Rectal smooth muscle tissue (tissue), 1 donor: ENCODE data around the gene TBPL2.
"Not testable (repeated sequence)": the region's sequence is repeated elsewhere in the genome, so short reads cannot be mapped to it uniquely, and the experiment has no call there.

Experiments
- H3K27ac ChIP-seq: one replicate; pipeline ENCODE4 v1.7.0; 2013; ENCODE audit warnings: low read depth, low read length, inconsistent platforms
- H3K27me3 ChIP-seq: one replicate; pipeline ENCODE4 v1.7.0; 2013; ENCODE audit warnings: low read length; ENCODE audit not compliant: control insufficient read depth, insufficient read depth
- H3K36me3 ChIP-seq: one replicate; pipeline ENCODE4 v1.7.0; 2013; ENCODE audit warnings: low read length; ENCODE audit not compliant: control insufficient read depth, insufficient read depth
- H3K4me1 ChIP-seq: one replicate; pipeline ENCODE4 v1.7.0; 2013; ENCODE audit warnings: low read length; ENCODE audit not compliant: control insufficient read depth, insufficient read depth
- H3K4me3 ChIP-seq: one replicate; pipeline ENCODE4 v1.7.0; 2013; ENCODE audit warnings: low read length
- H3K9ac ChIP-seq: one replicate; pipeline ENCODE4 v1.7.0; 2013; ENCODE audit warnings: low read length

The TBPL2 gene

GRCh38 chr14:55436931-55437330 is 3.5 kb downstream of the TBPL2 start:
- Histone ChIP-seq H3K27me3 (no peaks in the 10 kb centered on the region), H3K4me1 (no peaks in the 10 kb centered on the region), H3K27ac (no peak overlapping the region), H3K36me3 (no peaks in the 10 kb centered on the region), H3K9ac (no peak overlapping the region), H3K4me3 (no peak overlapping the region)

GRCh38 chr14:55436519-55436918 is 3.9 kb downstream of the TBPL2 start:
- no peaks in the 10 kb centered on the region for H3K27me3 ChIP-seq
- H3K36me3 ChIP-seq: no peaks in the 10 kb centered on the region
- no peak overlapping the region for H3K4me3 ChIP-seq
- no peaks in the 10 kb centered on the region for H3K4me1 ChIP-seq
- H3K27ac ChIP-seq: no peak overlapping the region
- H3K9ac ChIP-seq: no peak overlapping the region

DNA sequence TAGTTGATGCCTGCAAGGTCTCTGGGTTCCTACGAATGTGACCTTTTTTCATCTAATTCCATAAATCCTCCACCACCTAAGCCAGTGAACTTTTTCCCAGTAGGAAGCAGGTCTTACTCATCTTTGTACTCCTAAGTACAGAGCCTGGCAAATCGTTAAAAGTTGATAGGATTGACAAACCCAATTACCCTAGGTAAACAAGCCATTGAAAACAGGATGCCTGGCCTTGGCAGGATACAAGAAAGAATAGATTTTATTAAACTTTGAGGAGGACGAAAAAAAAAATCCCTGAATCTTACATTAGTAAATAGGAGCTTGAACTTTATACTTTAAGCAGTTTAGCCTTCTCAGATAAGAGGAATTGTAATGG is 5.6 kb downstream of the TBPL2 start:
- no peaks in the 10 kb centered on the region for H3K4me1 ChIP-seq
- H3K9ac ChIP-seq: no peak overlapping the region
- no peak overlapping the region for H3K27ac ChIP-seq
- no peaks in the 10 kb centered on the region for H3K27me3 ChIP-seq
- no peak overlapping the region for H3K4me3 ChIP-seq
- H3K36me3 ChIP-seq: no peaks in the 10 kb centered on the region

- H3K27me3 ChIP-seq: no peaks in the 10 kb centered on the region
- no peak overlapping the region for H3K9ac ChIP-seq
- no peaks in the 10 kb centered on the region for H3K36me3 ChIP-seq
- no peaks in the 10 kb centered on the region for H3K4me1 ChIP-seq
- no peak overlapping the region for H3K27ac ChIP-seq
- H3K4me3 ChIP-seq: no peak overlapping the region
Observed at GRCh38 chr14:55433880-55434804, 6.3 kb downstream of the TBPL2 start.

GRCh38 chr14:55432628-55433027 is 7.8 kb downstream of the TBPL2 start:
- Histone ChIP-seq H3K9ac (no peak overlapping the region), H3K27ac (no peak overlapping the region), H3K4me3 (no peak overlapping the region), H3K36me3 (no peaks in the 10 kb centered on the region), H3K27me3 (no peaks in the 10 kb centered on the region), H3K4me1 (no peaks in the 10 kb centered on the region)

DNA sequence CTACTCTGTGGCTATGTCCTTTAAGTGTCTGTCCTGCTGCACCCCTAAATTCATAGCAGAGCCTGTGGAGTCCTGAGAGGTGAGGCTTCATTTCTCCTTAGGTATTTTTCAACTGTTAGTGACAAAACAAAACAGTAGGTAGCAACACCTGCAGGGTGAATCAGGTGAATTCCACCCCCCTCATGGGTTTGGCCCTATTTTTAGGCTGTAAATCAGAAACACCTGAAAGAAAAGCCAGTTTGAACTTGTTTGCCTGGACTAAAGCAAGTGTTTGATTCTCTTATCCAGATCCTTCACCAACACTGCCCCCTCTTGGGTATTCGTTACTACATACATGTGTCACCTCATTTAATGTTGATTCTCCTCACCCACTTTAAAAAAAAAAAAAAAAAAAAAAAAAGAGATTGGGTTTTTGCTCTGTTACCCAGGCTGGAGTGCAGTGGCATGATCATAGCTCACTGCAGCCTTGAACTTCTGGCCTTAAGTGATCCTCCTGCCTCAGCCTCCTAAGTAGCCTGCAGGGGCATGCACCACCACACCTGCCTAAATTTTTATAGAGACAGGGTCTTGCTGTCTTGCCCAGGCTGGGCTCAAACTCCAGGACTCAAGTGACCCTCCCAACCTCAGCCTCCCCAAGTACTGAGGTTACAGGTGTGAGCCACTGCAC is 10.3 kb downstream of the TBPL2 start:
- H3K36me3 ChIP-seq: no peaks in the 10 kb centered on the region
- H3K27ac ChIP-seq: no peak overlapping the region
- H3K4me1 ChIP-seq: no peaks in the 10 kb centered on the region
- no peaks in the 10 kb centered on the region for H3K27me3 ChIP-seq
- H3K9ac ChIP-seq: no peak overlapping the region
- H3K4me3 ChIP-seq: no peak overlapping the region

GRCh38 chr14:55427439-55427838 is 13.0 kb downstream of the TBPL2 start:
- Histone ChIP-seq H3K4me1 (no peaks in the 10 kb centered on the region), H3K27ac (no peak overlapping the region), H3K36me3 (no peaks in the 10 kb centered on the region), H3K9ac (no peak overlapping the region), H3K27me3 (no peaks in the 10 kb centered on the region), H3K4me3 (no peak overlapping the region)

- no peak overlapping the region for H3K27ac ChIP-seq
- no peak overlapping the region for H3K4me3 ChIP-seq
- no peak overlapping the region for H3K9ac ChIP-seq
- H3K36me3 ChIP-seq: no peaks in the 10 kb centered on the region
- H3K27me3 ChIP-seq: no peaks in the 10 kb centered on the region
- H3K4me1 ChIP-seq: no peaks in the 10 kb centered on the region
Observed at GRCh38 chr14:55426891-55427290, 13.5 kb downstream of the TBPL2 start.

- no peaks in the 10 kb centered on the region for H3K36me3 ChIP-seq
- H3K27ac ChIP-seq: no peak overlapping the region
- H3K9ac ChIP-seq: no peak overlapping the region
- H3K27me3 ChIP-seq: no peaks in the 10 kb centered on the region
- H3K4me1 ChIP-seq: no peaks in the 10 kb centered on the region
- no peak overlapping the region for H3K4me3 ChIP-seq
Observed at GRCh38 chr14:55425091-55425490, 15.3 kb downstream of the TBPL2 start.

DNA sequence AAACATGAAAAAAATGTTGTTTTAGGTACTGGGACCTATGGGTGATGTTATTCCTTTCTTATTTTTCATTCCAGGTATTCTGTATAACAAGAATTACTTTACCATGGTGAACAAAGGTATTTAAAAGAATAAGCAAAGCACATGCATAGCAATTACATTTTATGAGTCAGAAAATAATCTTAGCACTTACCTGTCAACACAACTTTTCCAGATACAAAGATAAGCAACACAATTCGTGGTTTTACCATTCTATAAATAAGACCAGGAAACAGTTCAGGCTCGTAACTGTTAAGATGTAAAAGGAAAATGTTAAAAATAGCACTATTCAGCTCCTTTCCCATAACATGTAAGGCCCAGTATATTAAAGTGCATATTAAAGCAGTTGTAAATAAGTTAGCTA is 16.4 kb downstream of the TBPL2 start:
- H3K27ac ChIP-seq: no peak overlapping the region

DNA sequence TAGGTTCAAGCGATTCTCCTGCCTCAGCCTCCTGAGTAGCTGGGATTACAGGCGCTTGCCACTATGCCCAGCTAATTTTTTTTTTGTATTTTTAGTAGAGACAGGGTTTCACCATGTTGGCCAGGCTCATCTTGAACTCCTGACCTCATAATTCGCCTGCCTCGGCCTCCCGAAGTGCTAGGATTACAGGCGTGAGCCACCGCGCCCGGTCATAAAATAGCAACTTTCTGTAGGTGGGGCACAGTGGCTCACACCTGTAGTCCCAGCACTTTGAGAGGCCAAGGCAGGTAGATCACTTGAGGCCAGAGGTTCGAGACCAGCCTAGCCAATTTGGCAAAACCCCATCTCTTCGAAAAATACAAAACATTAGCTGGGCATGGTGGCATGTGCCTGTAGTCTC is 18.1 kb downstream of the TBPL2 start:
- H3K9ac ChIP-seq, H3K36me3 ChIP-seq, H3K4me1 ChIP-seq, H3K27ac ChIP-seq, H3K27me3 ChIP-seq, H3K4me3 ChIP-seq: not testable (repeated sequence)

More for the DNA sequence above, 16.4 kb downstream of the TBPL2 start:
- no peak overlapping the region for H3K9ac ChIP-seq
- H3K4me3 ChIP-seq: no peak overlapping the region
- H3K36me3 ChIP-seq: no peaks in the 10 kb centered on the region
- H3K27me3 ChIP-seq: no peaks in the 10 kb centered on the region
- H3K4me1 ChIP-seq: no peaks in the 10 kb centered on the region

GRCh38 chr14:55419663-55420062 is 20.8 kb downstream of the TBPL2 start:
- H3K27me3 ChIP-seq: no peaks in the 10 kb centered on the region
- H3K4me1 ChIP-seq: no peaks in the 10 kb centered on the region
- no peak overlapping the region for H3K4me3 ChIP-seq
- H3K36me3 ChIP-seq: no peaks in the 10 kb centered on the region
- no peak overlapping the region for H3K9ac ChIP-seq
- no peak overlapping the region for H3K27ac ChIP-seq

GRCh38 chr14:55418411-55418810 is 22.0 kb downstream of the TBPL2 start:
- no peak overlapping the region for H3K9ac ChIP-seq
- H3K27ac ChIP-seq: no peak overlapping the region
- H3K4me1 ChIP-seq: no peaks in the 10 kb centered on the region
- no peak overlapping the region for H3K4me3 ChIP-seq
- H3K36me3 ChIP-seq: no peaks in the 10 kb centered on the region
- H3K27me3 ChIP-seq: no peaks in the 10 kb centered on the region
